NCI-H526 (cell line): ENCODE data around the gene FABP1.

Source experiments
- DNase-seq, 2 experiments: peaks; one replicate each; lab custom pipeline; 2025; lab: John Stamatoyannopoulos, UW

FABP1 gene

GRCh38 chr2:88115825-88116518 is 11.9 kb downstream of the FABP1 start:
- no peak for DNase-seq

- no peak for DNase-seq
These were observed 13.0 kb downstream of the FABP1 start for GRCh38 chr2:88114889-88115288.

GRCh38 chr2:88113069-88113468 is 14.8 kb downstream of the FABP1 start:
- no peak for DNase-seq

- DNase-seq, result peak in 1 of 2 experiments; percentile 3
These were observed 17.0 kb downstream of the FABP1 start for GRCh38 chr2:88110830-88111229.

- no peak for DNase-seq
These were observed 19.1 kb downstream of the FABP1 start for GRCh38 chr2:88108796-88109195.

- no peak for DNase-seq
These were observed 27.4 kb downstream of the FABP1 start for GRCh38 chr2:88100489-88100858.

GRCh38 chr2:88099798-88100488 is 27.9 kb downstream of the FABP1 start:
- DNase-seq, result no peak

- DNase-seq, result no peak
These were observed 29.3 kb downstream of the FABP1 start for GRCh38 chr2:88098558-88098900.

- no peak for DNase-seq
These were observed 29.8 kb downstream of the FABP1 start for GRCh38 chr2:88097891-88098557.

- DNase-seq, result no peak
These were observed 30.7 kb downstream of the FABP1 start for GRCh38 chr2:88097192-88097591.

- DNase-seq, result no peak
These were observed 31.2 kb downstream of the FABP1 start for GRCh38 chr2:88096708-88097107.

- no peak for DNase-seq
These were observed 32.8 kb downstream of the FABP1 start for GRCh38 chr2:88095022-88095421.

- DNase-seq, result no peak
These were observed 35.1 kb downstream of the FABP1 start for GRCh38 chr2:88092773-88093172.

- DNase-seq, result no peak
These were observed 35.9 kb downstream of the FABP1 start for GRCh38 chr2:88091943-88092342.

- no peak for DNase-seq
These were observed 37.2 kb downstream of the FABP1 start for GRCh38 chr2:88090446-88091283.

GRCh38 chr2:88088999-88089398 is 38.9 kb downstream of the FABP1 start:
- no peak for DNase-seq

- no peak for DNase-seq
These were observed 40.1 kb downstream of the FABP1 start for GRCh38 chr2:88087763-88088162.

- no peak for DNase-seq
These were observed 40.8 kb downstream of the FABP1 start for GRCh38 chr2:88087073-88087472.

GRCh38 chr2:88086401-88086800 is 41.5 kb downstream of the FABP1 start:
- no peak for DNase-seq

- no peak for DNase-seq
These were observed 42.3 kb downstream of the FABP1 start for GRCh38 chr2:88085602-88086001.

GRCh38 chr2:88085099-88085498 is 42.8 kb downstream of the FABP1 start:
- DNase-seq, result no peak

- peak; percentile 64 to 77 for DNase-seq
These were observed 45.1 kb downstream of the FABP1 start for GRCh38 chr2:88082781-88083180.
